H9 (cell line): ENCODE measurements around the gene AKAP5. TPM values are rescaled to one million over a fixed set of nuclear protein-coding genes. Genes with fewer than 3 reads are reported as not detected.

Source experiments
- DNase-seq: peaks from one replicate; pipeline ENCODE4 v3.0.0-alpha.2; 2017
- H2AFZ ChIP-seq: one replicate; pipeline ENCODE4 v1.6.1; 2013; ENCODE audit warnings: mild to moderate bottlenecking, low read length, control low read depth, moderate library complexity
- H2AK5ac ChIP-seq: 2 replicates; pipeline ENCODE4 v1.6.1; 2013; ENCODE audit warnings: low read length, control low read depth, mixed read lengths; ENCODE audit not compliant: insufficient read length
- H2BK120ac ChIP-seq: one replicate; pipeline ENCODE4 v1.6.1; 2013; ENCODE audit warnings: low read depth, mild to moderate bottlenecking, low read length, control low read depth, inconsistent platforms; ENCODE audit not compliant: poor library complexity, severe bottlenecking
- H2BK12ac ChIP-seq: 2 replicates; pipeline ENCODE4 v1.6.1; 2013; ENCODE audit warnings: low read length, control low read depth, mixed read lengths, low read depth; ENCODE audit not compliant: insufficient read length
- H2BK15ac ChIP-seq: 2 replicates; pipeline ENCODE4 v1.6.1; 2013; ENCODE audit warnings: low read depth, low read length, control low read depth
- H2BK20ac ChIP-seq: one replicate; pipeline ENCODE4 v1.6.1; 2013; ENCODE audit warnings: low read depth, mild to moderate bottlenecking, low read length, control low read depth, inconsistent platforms; ENCODE audit not compliant: poor library complexity, severe bottlenecking
- H2BK5ac ChIP-seq: 2 replicates; pipeline ENCODE4 v1.6.1; 2013; ENCODE audit warnings: low read length, control low read depth, mixed read lengths; ENCODE audit not compliant: insufficient read length
- H3K14ac ChIP-seq: 2 replicates; pipeline ENCODE4 v1.6.1; 2013; ENCODE audit warnings: low read length, control low read depth; ENCODE audit not compliant: insufficient read depth
- H3K18ac ChIP-seq: 2 replicates; pipeline ENCODE4 v1.6.1; 2013; ENCODE audit warnings: low read depth, mild to moderate bottlenecking, mixed read lengths, low read length, control low read depth; ENCODE audit not compliant: insufficient read length
- H3K23ac ChIP-seq: 2 replicates; pipeline ENCODE4 v1.6.1; 2013; ENCODE audit warnings: low read length, control low read depth, mixed read lengths, low read depth; ENCODE audit not compliant: insufficient read length
- H3K23me2 ChIP-seq: 2 replicates; pipeline ENCODE4 v1.6.1; 2013; ENCODE audit warnings: low read depth, mild to moderate bottlenecking, mixed read lengths, low read length, control low read depth; ENCODE audit not compliant: insufficient read length, poor library complexity, severe bottlenecking
- H3K27ac ChIP-seq: 2 replicates; pipeline ENCODE4 v1.5.1; 2013; ENCODE audit warnings: low read length, control low read depth, mixed read lengths, low read depth; ENCODE audit not compliant: insufficient read length
- H3K27me3 ChIP-seq: 2 replicates; pipeline ENCODE4 v1.6.1; 2013; ENCODE audit warnings: low read length, control low read depth, inconsistent platforms; ENCODE audit not compliant: insufficient read depth
- H3K4ac ChIP-seq: 2 replicates; pipeline ENCODE4 v1.6.1; 2013; ENCODE audit warnings: low read depth, mild to moderate bottlenecking, control low read depth, inconsistent platforms, low read length, moderate library complexity
- H3K4me1 ChIP-seq: 2 replicates; pipeline ENCODE4 v1.6.1; 2013; ENCODE audit warnings: low read length, control low read depth, inconsistent platforms; ENCODE audit not compliant: insufficient read depth
- H3K4me2 ChIP-seq: 2 replicates; pipeline ENCODE4 v1.6.1; 2013; ENCODE audit warnings: low read length, control low read depth, mixed read lengths; ENCODE audit not compliant: insufficient read length, insufficient read depth
- H3K56ac ChIP-seq: 2 replicates; pipeline ENCODE4 v1.6.1; 2013; ENCODE audit warnings: low read depth, mild to moderate bottlenecking, mixed read lengths, low read length, control low read depth; ENCODE audit not compliant: insufficient read length
- H3K79me1 ChIP-seq: 2 replicates; pipeline ENCODE4 v1.6.1; 2013; ENCODE audit warnings: low read depth, mild to moderate bottlenecking, moderate library complexity, low read length, control low read depth, inconsistent platforms; ENCODE audit not compliant: insufficient read depth, poor library complexity, severe bottlenecking
- H3K79me2 ChIP-seq: 2 replicates; pipeline ENCODE4 v1.6.1; 2013; ENCODE audit warnings: low read length, control low read depth, inconsistent platforms; ENCODE audit not compliant: insufficient read depth
- H3K9ac ChIP-seq: 2 replicates; pipeline ENCODE4 v1.6.1; 2013; ENCODE audit warnings: low read length, control low read depth, mixed read lengths; ENCODE audit not compliant: insufficient read length; ENCODE audit errors: extremely low read depth
- H3K9me3 ChIP-seq: one replicate; pipeline ENCODE4 v1.6.1; 2013; ENCODE audit warnings: low read depth, low read length, inconsistent platforms; ENCODE audit not compliant: control insufficient read depth
- H3T11ph ChIP-seq: one replicate; pipeline ENCODE4 v1.6.1; 2013; ENCODE audit warnings: mild to moderate bottlenecking, low read length, control low read depth, inconsistent platforms
- H4K20me1 ChIP-seq: one replicate; pipeline ENCODE4 v1.6.1; 2013; ENCODE audit not compliant: control insufficient read depth, insufficient read length, insufficient read depth
- H4K5ac ChIP-seq: 2 replicates; pipeline ENCODE4 v1.6.1; 2013; ENCODE audit warnings: low read depth, mild to moderate bottlenecking, mixed read lengths, low read length, control low read depth; ENCODE audit not compliant: insufficient read length
- H4K8ac ChIP-seq: replicated peaks from 2 replicates; pipeline ENCODE4 v1.6.1; 2013; ENCODE audit warnings: low read length, control low read depth, mixed read lengths, low read depth; ENCODE audit not compliant: insufficient read length
- H4K91ac ChIP-seq: 2 replicates; pipeline ENCODE4 v1.6.1; 2013; ENCODE audit warnings: low read depth, mild to moderate bottlenecking, moderate library complexity, mixed read lengths, low read length, control low read depth; ENCODE audit not compliant: insufficient read length
- H3K27ac Mint-ChIP-seq, 3 experiments: 2 replicates in 2 of 3; 3 replicates in 1 of 3; pipeline ENCODE4 v1.8.0; 2020 to 2021; ENCODE audit warnings: mixed read lengths in 3 of 3, mild to moderate bottlenecking in 1 of 3, moderate library complexity in 1 of 3
- H3K27me3 Mint-ChIP-seq: 2 replicates; pipeline ENCODE4 v1.8.0; 2021; ENCODE audit warnings: low read depth, mild to moderate bottlenecking, moderate library complexity, mixed read lengths
- H3K36me3 Mint-ChIP-seq, 3 experiments: 2 replicates in 2 of 3; 3 replicates in 1 of 3; pipeline ENCODE4 v1.8.0; 2020 to 2021; ENCODE audit warnings: low read depth in 3 of 3, mixed read lengths in 3 of 3; ENCODE audit not compliant: insufficient read depth in 1 of 3
- H3K4me1 Mint-ChIP-seq, 2 experiments: 2 replicates each; pipeline ENCODE4 v1.8.0; 2020; ENCODE audit warnings: mixed read lengths in 2 of 2
- H3K4me3 Mint-ChIP-seq, 2 experiments: 2 replicates in 1 of 2; 3 replicates in 1 of 2; pipeline ENCODE4 v1.8.0; 2020 to 2021; ENCODE audit warnings: mild to moderate bottlenecking in 2 of 2, mixed read lengths in 2 of 2, moderate library complexity in 1 of 2
- H3K9me3 Mint-ChIP-seq, 2 experiments: 2 replicates in 1 of 2; 3 replicates in 1 of 2; pipeline ENCODE4 v1.8.0; 2020; ENCODE audit warnings: mild to moderate bottlenecking in 2 of 2, mixed read lengths in 2 of 2, moderate library complexity in 1 of 2
- CTCF ChIP-seq: fragments of 200-600 bp; sonication (generic); conservative IDR thresholded peaks from 3 replicates; pipeline ENCODE4 v1.8.0; 2021; ENCODE audit warnings: antibody characterized with exemption, mild to moderate bottlenecking
- WGBS: extraction: QIAGEN DNeasy Blood & Tissue Kit; methylation state at CpG from one replicate; pipeline ENCODE4 v1.1.7; 2013; ENCODE audit warnings: missing lambda C conversion rate, low lambda C conversion rate, mixed read lengths; ENCODE audit not compliant: insufficient read length; ENCODE audit errors: extremely low coverage; 5-methylcytosine and 5-hydroxymethylcytosine counted together
- total RNA-seq: library from RNA; stranded (reverse); gene quantifications from 2 replicates; pipeline ENCODE4 v1.2.1, GENCODE V29; 2021

AKAP5 gene
- total RNA-seq, 1 experiment from 2014 or later: 2.5 TPM

GRCh38 chr14:64444140-64444539 lies 21.2 kb upstream of the AKAP5 start:
- Histone ChIP-seq H3K4me1 (no peaks in the 10 kb centered on the region), H3K56ac (no peak overlapping the region), H4K8ac (no peak overlapping the region), H2AFZ (no peak overlapping the region), H2BK5ac (no peak overlapping the region), H3K27ac (no peak overlapping the region), H3K27me3 (no peaks in the 10 kb centered on the region), H2BK20ac (no peak overlapping the region), H3K4ac (no peak overlapping the region), H3K9ac (no peak overlapping the region), H3K4me2 (no peak overlapping the region), H2BK15ac (no peak overlapping the region), H3K14ac (no peak overlapping the region), H3K79me1 (no peaks in the 10 kb centered on the region), H3K79me2 (no peaks in the 10 kb centered on the region), H4K20me1 (no peaks in the 10 kb centered on the region), H3K9me3 (no peaks in the 10 kb centered on the region), H3K23ac (no peak overlapping the region), H2BK120ac (no peak overlapping the region), H3K18ac (no peak overlapping the region), H4K91ac (no peak overlapping the region), H2AK5ac (no peak overlapping the region), H2BK12ac (no peak overlapping the region), H3T11ph (no peak overlapping the region), H3K23me2 (no peaks in the 10 kb centered on the region), H4K5ac (no peak overlapping the region)
- Mint-ChIP-seq H3K9me3 (no peaks in the 10 kb centered on the region), H3K27me3 (no peaks in the 10 kb centered on the region), H3K27ac (peak overlapping the region in 2 of 3 experiments; percentile 12 to 77; a peak in 2 of 7 replicates), H3K4me1 (no peaks in the 10 kb centered on the region), H3K4me3 (no peak overlapping the region), H3K36me3 (peaks cover 26 to 84% (median 57%) of the 10 kb centered on the region in 3 experiments; a peak in 6 of 7 replicates)
- WGBS: no CpG with 5 or more reads among the region's 11 CpGs
- DNase-seq: no peak
- no peak for TF ChIP-seq CTCF
